Progenitor cell of endocrine pancreas (in vitro differentiated cells): Measurements from ENCODE around the gene SRSF11. TPM values are rescaled to one million over a fixed set of nuclear protein-coding genes. Genes with fewer than 3 reads are reported as not detected.
A peak's percentile ranks its signal among the peaks of the same experiment; 100 is the strongest.

Experiments used
- DNase-seq: peaks from one replicate; pipeline ENCODE4 v3.0.0; 2021; ENCODE audit warnings: low spot score; ENCODE audit not compliant: unreplicated experiment
- H3K27ac Mint-ChIP-seq: 2 replicates; pipeline ENCODE4 v1.8.0; 2021; ENCODE audit warnings: mild to moderate bottlenecking, moderate library complexity, mixed read lengths
- H3K27me3 Mint-ChIP-seq: 2 replicates; pipeline ENCODE4 v1.8.0; 2021; ENCODE audit warnings: mixed read lengths
- H3K36me3 Mint-ChIP-seq: 2 replicates; pipeline ENCODE4 v1.8.0; 2022; ENCODE audit warnings: mixed read lengths; ENCODE audit not compliant: insufficient read depth
- H3K4me1 Mint-ChIP-seq: 2 replicates; pipeline ENCODE4 v1.8.0; 2021; ENCODE audit warnings: low read depth, mixed read lengths
- H3K4me3 Mint-ChIP-seq: 2 replicates; pipeline ENCODE4 v1.8.0; 2021; ENCODE audit warnings: low read depth, mild to moderate bottlenecking, moderate library complexity, mixed read lengths
- H3K9me3 Mint-ChIP-seq: 2 replicates; pipeline ENCODE4 v1.8.0; 2021; ENCODE audit warnings: low read depth, mixed read lengths
- CTCF ChIP-seq: fragments of 200-600 bp; sonication (generic); IDR thresholded peaks from one replicate; pipeline ENCODE4 v1.5.0; 2021; ENCODE audit warnings: antibody characterized with exemption, mild to moderate bottlenecking; ENCODE audit not compliant: unreplicated experiment
- total RNA-seq: library from RNA; stranded (reverse); gene quantifications from 2 replicates; pipeline ENCODE4 v1.2.1, GENCODE V29; 2021

Gene SRSF11
- total RNA-seq, 1 donor from 2014 or later: 314 TPM

GRCh38 chr1:70222716-70223235, 1.6 kb downstream of the SRSF11 start:
- Mint-ChIP-seq H3K36me3 (peaks cover 11% of the 10 kb centered on the region), H3K27ac (peak overlapping the region; percentile 99), H3K4me1 (peaks cover 35% of the 10 kb centered on the region), H3K9me3 (no peaks in the 10 kb centered on the region), H3K4me3 (peak overlapping the region; percentile 91), H3K27me3 (no peaks in the 10 kb centered on the region)
- TF ChIP-seq CTCF: no peak
- no peak for DNase-seq

GRCh38 chr1:70224954-70225353, 3.8 kb downstream of the SRSF11 start:
- Mint-ChIP-seq H3K27ac (no peak overlapping the region), H3K4me1 (peaks cover 35% of the 10 kb centered on the region), H3K27me3 (no peaks in the 10 kb centered on the region), H3K4me3 (no peak overlapping the region), H3K36me3 (peaks cover 13% of the 10 kb centered on the region), H3K9me3 (no peaks in the 10 kb centered on the region)
- DNase-seq: no peak
- TF ChIP-seq CTCF: no peak

GRCh38 chr1:70227439-70227838, 6.3 kb downstream of the SRSF11 start:
- DNase-seq: no peak
- H3K4me3 Mint-ChIP-seq: no peak overlapping the region
- peak overlapping the region; percentile 7 for H3K27ac Mint-ChIP-seq
- no peaks in the 10 kb centered on the region for H3K27me3 Mint-ChIP-seq
- peaks cover 19% of the 10 kb centered on the region for H3K36me3 Mint-ChIP-seq
- H3K4me1 Mint-ChIP-seq: peaks cover 28% of the 10 kb centered on the region
- H3K9me3 Mint-ChIP-seq: no peaks in the 10 kb centered on the region
- TF ChIP-seq CTCF: no peak

GRCh38 chr1:70228670-70229069, 7.5 kb downstream of the SRSF11 start:
- no peak for TF ChIP-seq CTCF
- H3K9me3 Mint-ChIP-seq: no peaks in the 10 kb centered on the region
- H3K27ac Mint-ChIP-seq: no peak overlapping the region
- H3K4me3 Mint-ChIP-seq: no peak overlapping the region
- peaks cover 16% of the 10 kb centered on the region for H3K4me1 Mint-ChIP-seq
- H3K27me3 Mint-ChIP-seq: no peaks in the 10 kb centered on the region
- peaks cover 19% of the 10 kb centered on the region for H3K36me3 Mint-ChIP-seq
- DNase-seq: no peak

GRCh38 chr1:70231475-70231874, 10.3 kb downstream of the SRSF11 start:
- Mint-ChIP-seq H3K27ac (no peak overlapping the region), H3K27me3 (no peaks in the 10 kb centered on the region), H3K36me3 (peaks cover 25% of the 10 kb centered on the region), H3K9me3 (no peaks in the 10 kb centered on the region), H3K4me3 (no peak overlapping the region), H3K4me1 (peaks cover 6% of the 10 kb centered on the region)
- no peak for DNase-seq
- TF ChIP-seq CTCF: no peak
